Activated CD8-positive, alpha-beta memory T cell treated with anti-CD3 and anti-CD28 coated beads, Interleukin-2, amount 10 ng/mL, durations not matched to agents 7 days and 5 days (primary cell): ENCODE measurements around the gene CALHM6. TPM values are rescaled to one million over a fixed set of nuclear protein-coding genes. Genes with fewer than 3 reads are reported as not detected.

Source experiments
- ATAC-seq: fragments of 150-1000 bp; cut with Tn5 transposase; one replicate; pipeline ENCODE4 v1.10.0; 2021; ENCODE audit warnings: moderate library complexity
- CTCF ChIA-PET: fragments of 350-600 bp; sonication (Branson Sonifier 250); formaldehyde crosslinking; loops from one replicate; lab custom pipeline; 2021; ENCODE audit warnings: antibody characterized with exemption; lab: Charles Lee
- DNase-seq: peaks from one replicate; pipeline ENCODE4 v3.0.0-alpha.2; 2020
- H3K27ac Mint-ChIP-seq: one replicate; pipeline ENCODE4 v1.8.0; 2021; ENCODE audit warnings: mild to moderate bottlenecking, mixed read lengths
- H3K27me3 Mint-ChIP-seq: one replicate; pipeline ENCODE4 v1.8.0; 2021; ENCODE audit warnings: mixed read lengths
- H3K36me3 Mint-ChIP-seq: one replicate; pipeline ENCODE4 v1.8.0; 2021; ENCODE audit warnings: mild to moderate bottlenecking, mixed read lengths
- H3K4me1 Mint-ChIP-seq: one replicate; pipeline ENCODE4 v1.8.0; 2021; ENCODE audit warnings: mixed read lengths
- H3K4me3 Mint-ChIP-seq: one replicate; pipeline ENCODE4 v1.8.0; 2021; ENCODE audit warnings: mild to moderate bottlenecking, moderate library complexity, mixed read lengths
- H3K9me3 Mint-ChIP-seq: one replicate; pipeline ENCODE4 v1.8.0; 2022; ENCODE audit warnings: low read depth, mixed read lengths
- total RNA-seq, 2 experiments: library from RNA; stranded (reverse); gene quantifications; one replicate each; pipeline ENCODE4 v1.2.3, GENCODE V29; 2021

Gene CALHM6
- total RNA-seq, 2 experiments from 2014 or later: 3.8 to 13.8 TPM

DNA sequence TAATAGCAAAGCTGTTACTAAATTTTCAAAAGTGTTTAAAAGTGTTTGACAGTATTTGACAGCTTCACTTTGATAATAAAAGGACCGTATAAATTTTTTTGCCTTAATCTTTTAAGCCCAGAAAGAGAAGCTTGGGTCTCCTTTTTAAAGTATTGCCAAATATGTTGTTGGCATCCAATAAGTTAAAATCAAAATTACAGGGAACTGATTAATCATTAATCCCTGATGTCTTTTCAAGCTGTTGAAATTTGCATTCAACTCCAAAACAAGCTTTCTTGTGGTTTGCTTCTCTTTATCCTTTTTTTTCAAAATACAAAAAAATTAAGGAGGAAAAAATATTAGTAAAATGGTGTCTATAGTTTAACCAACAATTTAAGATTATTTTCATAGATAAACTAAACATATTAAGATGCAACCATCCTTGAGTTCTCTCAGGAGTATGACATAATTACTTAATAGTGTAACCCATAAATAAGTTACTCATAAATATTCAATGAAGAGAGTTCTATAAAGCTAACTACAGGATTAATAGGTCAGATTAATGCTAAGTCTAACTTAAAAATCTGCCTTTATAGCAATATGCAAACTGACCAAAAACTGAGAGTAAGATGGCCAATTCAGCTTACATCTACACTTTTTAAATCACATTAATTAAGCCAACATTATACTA is 27.0 kb upstream of the CALHM6 start:
- CTCF ChIA-PET: no interaction called here
- Mint-ChIP-seq H3K4me3 (no peak overlapping the region), H3K4me1 (no peaks in the 10 kb centered on the region), H3K27ac (no peak overlapping the region), H3K36me3 (no peaks in the 10 kb centered on the region), H3K9me3 (no peaks in the 10 kb centered on the region), H3K27me3 (no peaks in the 10 kb centered on the region)
- no peak for ATAC-seq
- DNase-seq: no peak

DNA sequence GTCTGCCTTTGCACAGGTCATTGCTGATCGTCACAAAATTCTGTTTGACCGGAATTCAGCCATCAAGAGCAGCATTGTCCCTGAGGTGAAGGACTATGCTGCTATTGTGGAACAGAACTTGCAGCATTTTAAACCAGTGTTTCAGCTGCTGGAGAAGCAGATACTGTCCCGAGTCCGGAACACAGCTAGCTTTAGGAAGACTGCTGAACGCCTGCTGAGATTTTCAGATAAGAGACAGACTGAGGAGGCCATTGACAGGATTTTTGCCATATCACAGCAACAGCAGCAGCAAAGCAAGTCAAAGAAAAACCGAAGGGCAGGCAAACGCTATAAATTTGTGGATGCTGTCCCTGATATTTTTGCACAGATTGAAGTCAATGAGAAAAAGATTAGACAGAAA is 24.6 kb upstream of the CALHM6 start:
- H3K4me1 Mint-ChIP-seq: no peaks in the 10 kb centered on the region

DNA sequence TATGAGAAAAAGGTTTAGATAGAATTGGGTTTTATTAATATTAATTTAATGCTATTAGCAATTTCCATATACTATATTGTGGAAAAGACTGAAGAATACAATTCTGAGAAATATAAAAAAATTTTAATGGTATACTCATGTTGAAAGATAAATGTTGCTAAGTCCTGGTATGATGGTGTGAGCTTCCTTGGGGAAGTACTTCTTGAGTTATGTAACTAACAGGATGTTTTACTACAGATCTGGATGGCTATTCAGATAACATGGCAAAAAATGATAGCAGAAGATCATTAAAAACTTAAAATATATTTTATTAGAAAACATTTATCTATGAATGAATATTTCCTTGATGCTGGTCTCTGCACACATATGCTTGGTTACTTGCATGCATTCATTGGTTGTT is 23.5 kb upstream of the CALHM6 start:
- Mint-ChIP-seq H3K4me3 (no peak overlapping the region), H3K27ac (no peak overlapping the region), H3K36me3 (no peaks in the 10 kb centered on the region), H3K9me3 (no peaks in the 10 kb centered on the region), H3K27me3 (peaks cover 16% of the 10 kb centered on the region), H3K4me1 (no peaks in the 10 kb centered on the region)
- CTCF ChIA-PET: no interaction called here
- DNase-seq (no peak), ATAC-seq (no peak)

More for the DNA sequence above, 24.6 kb upstream of the CALHM6 start:
- Mint-ChIP-seq H3K9me3 (no peaks in the 10 kb centered on the region), H3K36me3 (no peaks in the 10 kb centered on the region), H3K4me3 (no peak overlapping the region), H3K27ac (no peak overlapping the region), H3K27me3 (peaks cover 7% of the 10 kb centered on the region)
- CTCF ChIA-PET: no interaction called here
- DNase-seq: no peak
- ATAC-seq: no peak

DNA sequence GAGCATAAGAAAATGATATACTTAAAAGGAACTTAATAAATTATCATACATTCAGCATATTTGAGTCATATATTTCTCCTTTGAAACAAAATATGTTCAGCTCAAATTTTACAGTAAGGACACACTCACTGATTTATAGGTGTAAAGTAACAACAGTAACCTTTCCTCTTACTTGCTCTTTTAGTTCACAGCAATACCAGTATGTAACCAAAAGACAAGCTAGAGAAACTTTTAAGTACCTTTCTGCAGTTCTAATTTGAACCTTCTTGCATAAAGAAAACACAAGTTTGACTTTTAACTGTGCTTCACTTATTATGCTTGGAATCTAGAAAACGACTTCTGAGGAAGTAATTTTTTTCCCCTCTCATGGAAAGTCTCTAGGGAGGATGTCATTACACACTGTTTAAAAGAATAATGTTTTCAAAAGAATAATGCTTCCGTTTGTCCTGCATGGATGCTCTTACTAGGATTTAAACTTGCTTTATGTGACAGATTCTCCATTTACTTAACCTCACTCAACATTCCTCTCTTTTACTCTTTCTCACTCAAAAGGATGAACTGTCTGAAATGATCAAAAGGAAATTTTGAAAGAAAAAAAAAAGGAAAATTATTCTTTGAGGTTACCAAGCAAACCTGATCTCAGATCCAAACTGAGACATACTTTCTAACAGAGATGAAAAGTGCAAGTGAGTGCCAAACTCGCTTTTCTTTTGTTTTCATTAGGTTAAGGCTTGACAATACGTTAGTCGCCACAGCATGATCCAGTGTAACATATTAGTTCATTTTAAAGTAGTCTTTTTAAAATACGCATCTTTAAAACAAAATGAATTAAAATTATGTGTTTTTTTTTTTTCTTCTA is 22.4 kb upstream of the CALHM6 start:
- H3K27ac Mint-ChIP-seq: no peak overlapping the region
- no peak overlapping the region for H3K4me3 Mint-ChIP-seq
- ATAC-seq (no peak), DNase-seq (no peak)
- H3K36me3 Mint-ChIP-seq: no peaks in the 10 kb centered on the region
- CTCF ChIA-PET: interaction anchor here (0.5 kb wide), 1 partner anchor 15 kb away, joined by 3 read pairs; no protein-coding TSS in a partner anchor
- no peaks in the 10 kb centered on the region for H3K9me3 Mint-ChIP-seq
- H3K4me1 Mint-ChIP-seq: no peaks in the 10 kb centered on the region
- peaks cover 17% of the 10 kb centered on the region for H3K27me3 Mint-ChIP-seq

DNA sequence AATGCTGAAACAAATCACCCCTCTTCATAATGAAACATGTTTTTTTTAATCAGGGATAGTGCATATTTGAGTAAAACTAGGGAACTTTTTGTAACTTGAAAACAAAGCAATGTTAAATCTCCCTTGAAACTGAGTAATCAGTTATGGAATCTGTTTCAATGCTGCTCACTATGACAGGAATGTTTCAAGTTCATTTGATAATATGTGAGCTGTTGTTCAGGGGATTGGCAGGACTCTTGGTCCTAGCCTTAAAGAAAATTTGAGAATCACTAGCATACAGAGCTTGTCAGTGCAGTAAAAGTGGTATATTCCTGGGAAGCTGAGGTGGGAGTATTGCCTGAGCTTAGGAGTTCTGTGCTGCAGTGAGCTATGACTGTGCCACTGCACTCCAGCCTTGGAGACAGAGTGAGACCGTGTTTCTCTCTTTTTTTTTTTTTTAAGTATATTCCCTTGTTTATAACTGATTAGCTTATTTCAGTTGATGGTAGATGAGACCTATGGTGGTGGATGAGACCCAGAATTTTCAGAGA is 21.6 kb upstream of the CALHM6 start:
- Mint-ChIP-seq H3K4me3 (no peak overlapping the region), H3K27me3 (peaks cover 19% of the 10 kb centered on the region), H3K9me3 (no peaks in the 10 kb centered on the region), H3K36me3 (no peaks in the 10 kb centered on the region), H3K4me1 (peaks cover 5% of the 10 kb centered on the region), H3K27ac (no peak overlapping the region)
- no peak for ATAC-seq
- DNase-seq: no peak
- CTCF ChIA-PET: no interaction called here

DNA sequence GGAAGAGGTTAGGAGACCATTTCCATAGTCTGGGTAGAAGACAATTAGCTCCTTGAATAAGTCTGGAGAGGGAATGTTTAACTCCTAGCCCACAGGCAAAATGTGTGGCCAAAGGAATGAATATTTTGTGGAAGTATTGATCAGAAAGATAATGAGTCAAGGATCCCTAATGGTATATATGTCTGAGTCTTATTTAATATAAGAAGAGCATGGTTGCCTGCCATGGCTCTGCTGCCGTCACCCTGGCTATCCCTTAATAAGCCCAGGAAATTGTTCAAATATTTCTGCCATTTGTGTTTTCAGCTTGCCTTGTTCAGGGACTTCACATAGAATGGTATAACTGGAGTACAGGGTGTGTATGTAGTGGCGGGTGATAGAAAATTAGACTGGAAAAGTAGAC is 18.1 kb upstream of the CALHM6 start:
- no peaks in the 10 kb centered on the region for H3K36me3 Mint-ChIP-seq
- CTCF ChIA-PET: interaction anchor here (1.0 to 1.6 kb wide), 3 partner anchors 43 to 225 kb away, joined by 3 read pairs; no protein-coding TSS in a partner anchor
- H3K27me3 Mint-ChIP-seq: peaks cover 19% of the 10 kb centered on the region
- H3K4me3 Mint-ChIP-seq: no peak overlapping the region
- no peak for ATAC-seq
- peaks cover 27% of the 10 kb centered on the region for H3K4me1 Mint-ChIP-seq
- no peaks in the 10 kb centered on the region for H3K9me3 Mint-ChIP-seq
- no peak overlapping the region for H3K27ac Mint-ChIP-seq
- DNase-seq: no peak

DNA sequence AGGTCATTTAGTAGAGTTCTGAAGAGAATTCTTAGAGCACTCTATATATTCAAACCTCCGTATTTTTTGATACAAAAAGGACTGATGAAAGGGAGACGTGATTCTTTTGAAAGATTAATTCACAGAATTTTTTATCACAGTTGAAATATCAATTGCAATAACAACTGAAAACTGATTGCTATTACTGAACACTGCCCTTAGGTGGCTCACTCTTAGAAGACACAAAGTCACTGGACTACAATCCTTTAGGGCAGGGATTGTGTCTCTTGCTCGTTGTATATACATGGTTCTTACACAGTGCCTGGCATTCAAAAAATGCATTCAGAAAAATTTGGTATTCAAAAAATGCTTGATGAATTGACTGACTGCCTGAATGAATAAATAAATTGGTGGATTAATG is 17.1 kb upstream of the CALHM6 start:
- Mint-ChIP-seq H3K4me3 (no peak overlapping the region), H3K27ac (no peak overlapping the region), H3K36me3 (no peaks in the 10 kb centered on the region), H3K4me1 (peaks cover 27% of the 10 kb centered on the region), H3K9me3 (no peaks in the 10 kb centered on the region), H3K27me3 (peaks cover 19% of the 10 kb centered on the region)
- ATAC-seq (peak; percentile 74), DNase-seq (no peak)
- CTCF ChIA-PET: interaction anchor here (0.7 to 3.4 kb wide), 8 partner anchors 9 to 164 kb away, joined by 3 to 11 read pairs (median 4); partner anchors contain the start of gene TSPYL1

DNA sequence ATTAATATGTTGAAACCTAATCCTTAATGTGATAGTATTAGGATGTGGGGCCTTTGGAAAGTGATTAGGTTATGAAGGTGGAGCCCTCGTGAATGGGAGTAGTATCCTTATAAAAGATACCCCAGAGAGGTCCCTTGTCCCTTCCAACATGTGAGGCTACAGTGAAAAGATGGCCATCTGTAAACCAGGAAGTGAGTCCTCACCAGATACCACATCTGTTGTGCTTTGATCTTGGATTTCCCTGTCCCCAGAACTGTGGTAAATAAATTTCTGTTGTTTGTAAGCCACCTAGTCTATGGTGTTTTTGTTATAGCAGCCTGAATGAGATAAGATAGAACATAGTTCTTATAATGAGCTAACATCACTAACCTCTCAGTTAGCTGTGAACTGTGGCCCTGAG is 16.6 kb upstream of the CALHM6 start:
- peaks cover 17% of the 10 kb centered on the region for H3K27me3 Mint-ChIP-seq
- H3K27ac Mint-ChIP-seq: no peak overlapping the region
- H3K4me3 Mint-ChIP-seq: no peak overlapping the region
- peaks cover 27% of the 10 kb centered on the region for H3K4me1 Mint-ChIP-seq
- no peaks in the 10 kb centered on the region for H3K9me3 Mint-ChIP-seq
- CTCF ChIA-PET: interaction anchor here (0.5 to 3.4 kb wide), 9 partner anchors 9 to 165 kb away, joined by 3 to 11 read pairs (median 4); partner anchors contain the start of gene TSPYL1
- H3K36me3 Mint-ChIP-seq: no peaks in the 10 kb centered on the region
- peak; percentile 42 for ATAC-seq
- DNase-seq: no peak

DNA sequence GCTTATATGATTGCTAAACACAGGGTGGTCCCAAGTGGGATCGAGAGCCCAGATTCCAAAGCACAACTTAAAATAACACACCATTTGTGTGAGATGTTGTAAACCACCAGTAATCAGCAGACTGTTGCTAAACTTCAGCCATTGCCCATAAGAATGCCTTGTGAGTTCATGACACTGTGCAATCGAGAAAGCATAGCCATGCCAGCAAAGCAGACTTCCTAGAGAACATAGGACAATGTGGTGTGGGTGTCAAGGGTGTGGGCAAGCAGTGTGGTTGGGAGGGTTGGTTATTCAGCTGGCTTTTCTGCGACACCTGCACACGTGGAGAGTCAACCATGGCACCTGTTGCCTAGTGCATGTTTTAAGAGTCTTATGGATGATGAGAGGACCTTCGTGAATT is 16.1 kb upstream of the CALHM6 start:
- H3K27me3 Mint-ChIP-seq: peaks cover 16% of the 10 kb centered on the region
- peaks cover 27% of the 10 kb centered on the region for H3K4me1 Mint-ChIP-seq
- no peaks in the 10 kb centered on the region for H3K36me3 Mint-ChIP-seq
- DNase-seq: no peak
- H3K4me3 Mint-ChIP-seq: no peak overlapping the region
- CTCF ChIA-PET: interaction anchor here (1.0 to 3.4 kb wide), 8 partner anchors 8 to 165 kb away, joined by 3 to 11 read pairs (median 5); partner anchors contain the start of gene TSPYL1
- no peak overlapping the region for H3K27ac Mint-ChIP-seq
- H3K9me3 Mint-ChIP-seq: no peaks in the 10 kb centered on the region
- ATAC-seq: peak; percentile 17

DNA sequence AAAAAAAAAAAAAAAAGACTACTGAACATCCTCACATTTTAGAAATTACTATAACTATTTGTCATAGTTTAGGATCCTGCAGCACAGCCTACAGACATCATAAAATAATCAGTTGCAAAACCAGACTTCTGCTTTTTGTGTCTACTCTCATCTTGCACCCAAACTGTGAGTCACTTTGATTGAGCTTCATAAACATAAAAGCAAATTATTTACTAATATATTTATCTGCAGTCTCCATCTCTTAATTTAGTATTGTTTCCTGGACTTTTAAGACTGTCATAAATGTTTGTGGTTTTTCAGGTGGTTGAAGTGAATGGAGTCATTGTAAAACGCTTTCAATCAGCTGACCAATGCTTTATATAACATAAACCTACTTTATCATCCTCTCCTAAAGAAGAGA is 14.8 kb upstream of the CALHM6 start:
- DNase-seq (no peak), ATAC-seq (no peak)
- Mint-ChIP-seq H3K4me3 (no peak overlapping the region), H3K9me3 (no peaks in the 10 kb centered on the region), H3K4me1 (peaks cover 39% of the 10 kb centered on the region), H3K27ac (no peak overlapping the region), H3K36me3 (no peaks in the 10 kb centered on the region), H3K27me3 (peaks cover 18% of the 10 kb centered on the region)
- CTCF ChIA-PET: interaction anchor here (0.7 to 3.4 kb wide), 9 partner anchors 15 to 169 kb away, joined by 3 to 11 read pairs (median 6); partner anchors contain the start of gene TSPYL1

DNA sequence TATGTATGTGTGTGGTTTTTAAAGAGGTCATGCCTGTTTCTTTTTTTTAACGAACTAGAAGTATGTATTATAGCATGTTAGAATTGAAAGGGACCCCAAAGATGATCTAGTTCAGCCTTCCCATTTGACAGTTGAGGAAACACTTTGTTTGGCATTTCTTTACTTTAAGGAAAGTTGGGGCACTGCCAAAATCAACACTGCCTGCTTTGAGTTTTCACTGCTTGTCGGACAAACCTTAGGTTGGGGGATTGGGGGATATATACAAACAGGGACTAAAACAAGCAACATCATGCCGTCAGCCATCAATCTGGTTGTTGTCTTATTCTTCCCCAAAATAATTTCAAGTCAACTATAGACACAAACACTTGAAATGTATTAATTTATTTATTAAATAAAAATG is 14.1 kb upstream of the CALHM6 start:
- Mint-ChIP-seq H3K27ac (no peak overlapping the region), H3K36me3 (no peaks in the 10 kb centered on the region), H3K4me1 (peaks cover 41% of the 10 kb centered on the region), H3K27me3 (peaks cover 14% of the 10 kb centered on the region), H3K4me3 (no peak overlapping the region), H3K9me3 (no peaks in the 10 kb centered on the region)
- DNase-seq (no peak), ATAC-seq (no peak)
- CTCF ChIA-PET: interaction anchor here (0.7 to 3.4 kb wide), 7 partner anchors 16 to 170 kb away, joined by 3 to 11 read pairs (median 3); no protein-coding TSS in a partner anchor

DNA sequence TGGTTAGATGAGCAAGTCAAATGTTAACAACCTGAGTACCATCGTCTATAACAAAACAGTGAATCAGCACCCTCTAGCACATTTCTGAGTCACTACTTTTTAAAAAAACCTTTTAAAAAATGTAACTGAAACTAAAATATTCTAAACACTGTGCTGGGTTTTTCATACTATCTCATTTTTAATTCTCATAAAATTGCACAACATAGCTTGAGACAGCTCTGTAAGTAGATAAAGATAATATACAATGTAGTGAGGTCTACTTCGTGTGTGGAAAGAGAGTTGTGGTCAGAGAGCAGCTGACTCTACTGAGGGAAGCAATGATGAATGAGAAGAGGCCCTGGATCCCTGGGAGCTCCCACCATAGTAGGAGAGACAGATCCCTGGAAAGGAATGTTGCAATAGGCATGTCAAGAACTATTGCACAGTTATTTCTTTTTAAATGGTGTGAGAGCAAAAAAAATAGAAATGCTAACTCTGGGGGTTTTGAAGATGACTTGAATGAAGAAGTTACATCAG is 13.6 kb upstream of the CALHM6 start:
- H3K4me1 Mint-ChIP-seq: peaks cover 41% of the 10 kb centered on the region
- DNase-seq: no peak
- ATAC-seq: peak; percentile 41
- H3K27me3 Mint-ChIP-seq: peaks cover 9% of the 10 kb centered on the region
- H3K27ac Mint-ChIP-seq: no peak overlapping the region
- H3K36me3 Mint-ChIP-seq: no peaks in the 10 kb centered on the region
- CTCF ChIA-PET: interaction anchor here (0.6 to 1.0 kb wide), 2 partner anchors 88 to 113 kb away, joined by 3 read pairs; no protein-coding TSS in a partner anchor
- H3K9me3 Mint-ChIP-seq: no peaks in the 10 kb centered on the region
- H3K4me3 Mint-ChIP-seq: no peak overlapping the region

DNA sequence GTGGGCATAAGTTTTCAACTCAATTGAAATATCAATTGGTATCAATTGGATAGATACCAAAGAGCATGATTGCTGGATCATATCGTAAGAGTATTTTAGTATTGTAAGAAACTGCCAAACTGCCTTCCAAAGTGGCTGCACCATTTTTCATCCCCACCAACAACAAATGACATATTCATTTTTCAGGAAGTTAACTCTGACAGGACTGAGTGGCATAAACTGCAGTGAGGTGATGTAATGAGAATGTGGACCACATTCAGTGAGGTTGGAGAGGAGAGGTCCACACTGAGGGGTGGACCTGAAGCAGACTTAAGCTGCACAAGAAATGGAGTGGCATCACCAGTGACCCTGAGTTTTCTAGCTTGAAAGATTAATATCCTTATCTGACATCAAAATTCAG is 11.6 kb upstream of the CALHM6 start:
- H3K36me3 Mint-ChIP-seq: peaks cover 4% of the 10 kb centered on the region
- CTCF ChIA-PET: no interaction called here

More for the DNA sequence above, 11.6 kb upstream of the CALHM6 start:
- H3K4me1 Mint-ChIP-seq: peaks cover 37% of the 10 kb centered on the region
- H3K9me3 Mint-ChIP-seq: no peaks in the 10 kb centered on the region
- no peak overlapping the region for H3K4me3 Mint-ChIP-seq
- H3K27me3 Mint-ChIP-seq: peaks cover 18% of the 10 kb centered on the region
- DNase-seq: no peak
- ATAC-seq: no peak
- H3K27ac Mint-ChIP-seq: no peak overlapping the region
